Right atrium auricular region (tissue), 2 donors: Measurements from ENCODE around the gene LMNB1. TPM values are rescaled to one million over a fixed set of nuclear protein-coding genes. Genes with fewer than 3 reads are reported as not detected.

ENCODE experiments used
- DNase-seq: peaks from one replicate; pipeline ENCODE4 v3.0.0-alpha.2; 2019; ENCODE audit warnings: low spot score
- H3K27ac ChIP-seq, 2 donors: fragments of 200-600 bp; sonication (generic); 1 replicate in 1 of 2; 2 replicates in 1 of 2; pipeline ENCODE4 v1.5.1; 2016 to 2019
- H3K27me3 ChIP-seq, 2 donors: fragments of 200-600 bp; sonication (generic); one replicate each; pipeline versions ENCODE4 v1.5.1 to v1.6.0; 2017 to 2019
- H3K36me3 ChIP-seq: fragments of 200-600 bp; sonication (generic); one replicate; pipeline ENCODE4 v1.5.1; 2016
- H3K4me1 ChIP-seq, 2 donors: fragments of 200-600 bp; sonication (generic); one replicate each; pipeline versions ENCODE4 v1.5.1 to v1.6.0; 2017 to 2019
- H3K4me3 ChIP-seq, 2 donors: fragments of 200-600 bp; sonication (generic); 1 replicate in 1 of 2; 2 replicates in 1 of 2; pipeline ENCODE4 v1.5.1; 2017 to 2019; ENCODE audit warnings: mild to moderate bottlenecking in 1 of 2, moderate library complexity in 1 of 2
- H3K9me3 ChIP-seq, 2 donors: fragments of 200-600 bp; sonication (generic); one replicate each; pipeline ENCODE4 v1.5.1; 2019
- CTCF ChIP-seq, 2 donors: fragments of 200-600 bp; sonication (generic); IDR thresholded peaks; one replicate each; pipeline ENCODE4 v1.5.1; 2019; ENCODE audit warnings: antibody characterized with exemption in 2 of 2
- total RNA-seq, 2 donors: library from RNA; depleted of rRNA; stranded (reverse); fragments of >200 nt; gene quantifications; one replicate each; pipeline ENCODE4 v1.1.0, GENCODE V29; 2016

LMNB1 gene
- total RNA-seq, 2 donors from 2014 or later: 2.5 to 2.6 TPM

DNA sequence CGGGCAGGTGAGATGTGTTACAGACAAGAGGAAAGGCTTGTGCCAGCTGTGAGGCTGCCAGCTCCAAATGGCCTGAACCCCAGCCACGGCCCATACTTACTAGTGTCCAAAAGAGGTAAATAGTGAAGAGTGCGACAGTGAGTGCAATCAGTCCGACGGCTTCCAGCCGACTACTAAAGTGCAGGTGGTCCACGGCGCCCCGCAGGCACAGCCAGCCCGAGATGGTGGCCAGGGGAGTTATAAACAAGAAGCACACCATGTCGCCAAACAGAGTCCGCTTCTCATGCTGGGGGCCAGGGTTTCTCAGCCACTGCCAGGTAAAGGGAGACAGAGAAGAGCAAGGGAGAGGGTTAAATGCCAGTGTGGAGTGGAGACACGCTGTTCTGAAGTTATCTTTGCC, 101.1 kb downstream of the LMNB1 start:
- no peak for TF ChIP-seq CTCF (IDR thresholded peaks at IDR 0.05)
- Histone ChIP-seq H3K36me3 (no peaks in the 10 kb centered on the region), H3K4me3 (no peak overlapping the region), H3K9me3 (no peaks in the 10 kb centered on the region), H3K4me1 (peaks cover 0 to 6% of the 10 kb centered on the region in 2 donors), H3K27me3 (no peaks in the 10 kb centered on the region), H3K27ac (no peak overlapping the region)
- DNase-seq: no peak

- no peak for TF ChIP-seq CTCF (IDR thresholded peaks at IDR 0.05)
- no peaks in the 10 kb centered on the region for H3K27me3 ChIP-seq
- no peak overlapping the region for H3K27ac ChIP-seq
- no peaks in the 10 kb centered on the region for H3K9me3 ChIP-seq
- H3K4me1 ChIP-seq: peaks cover 0 to 6% of the 10 kb centered on the region in 2 donors
- no peak overlapping the region for H3K4me3 ChIP-seq
- DNase-seq: no peak
- no peaks in the 10 kb centered on the region for H3K36me3 ChIP-seq
These were observed 101.7 kb downstream of the LMNB1 start for GRCh38 chr5:126878634-126879033.

GRCh38 chr5:126881821-126882600, 105.1 kb downstream of the LMNB1 start:
- Histone ChIP-seq H3K9me3 (no peaks in the 10 kb centered on the region), H3K4me3 (no peak overlapping the region), H3K36me3 (no peaks in the 10 kb centered on the region), H3K4me1 (peaks cover 0 to 11% of the 10 kb centered on the region in 2 donors), H3K27me3 (no peaks in the 10 kb centered on the region), H3K27ac (no peak overlapping the region)
- DNase-seq: no peak
- TF ChIP-seq CTCF (IDR thresholded peaks at IDR 0.05): no peak

DNA sequence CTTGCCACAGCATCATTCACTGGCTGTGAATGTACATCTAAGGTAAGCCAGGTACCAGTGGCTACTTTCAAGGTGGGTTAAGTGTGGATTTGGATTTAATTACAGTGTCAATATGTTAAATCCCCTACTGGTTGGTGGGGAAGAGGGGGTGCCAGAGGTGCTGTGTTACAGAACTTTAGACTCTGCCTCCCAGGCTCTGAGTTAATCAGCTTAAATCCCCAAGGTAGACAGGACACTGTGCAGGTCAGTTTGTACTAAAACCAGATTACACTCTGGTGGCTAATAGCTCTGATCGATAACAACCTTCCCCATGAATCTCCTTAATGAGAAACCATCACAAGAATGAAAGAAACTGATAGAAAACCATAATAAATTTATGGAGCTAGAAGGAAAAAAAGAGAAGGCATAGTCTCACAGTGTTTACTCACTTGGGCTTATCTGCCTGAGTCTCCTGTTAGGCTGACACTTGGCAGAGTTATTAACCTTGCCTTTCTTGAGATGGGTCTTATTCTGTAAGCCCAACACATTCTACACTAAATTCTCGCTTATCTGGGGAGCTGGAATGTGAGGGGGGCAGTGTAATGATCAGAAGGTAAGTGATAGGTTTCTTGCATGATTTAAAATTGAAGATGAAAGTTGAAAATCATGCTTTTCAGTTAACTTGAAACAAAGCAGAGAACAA, 106.8 kb downstream of the LMNB1 start:
- H3K27ac ChIP-seq: no peak overlapping the region
- no peak for TF ChIP-seq CTCF (IDR thresholded peaks at IDR 0.05)
- DNase-seq: no peak
- H3K27me3 ChIP-seq: no peaks in the 10 kb centered on the region
- H3K9me3 ChIP-seq: no peaks in the 10 kb centered on the region
- H3K4me3 ChIP-seq: no peak overlapping the region
- H3K36me3 ChIP-seq: no peaks in the 10 kb centered on the region
- H3K4me1 ChIP-seq: peaks cover 0 to 5% of the 10 kb centered on the region in 2 donors

DNA sequence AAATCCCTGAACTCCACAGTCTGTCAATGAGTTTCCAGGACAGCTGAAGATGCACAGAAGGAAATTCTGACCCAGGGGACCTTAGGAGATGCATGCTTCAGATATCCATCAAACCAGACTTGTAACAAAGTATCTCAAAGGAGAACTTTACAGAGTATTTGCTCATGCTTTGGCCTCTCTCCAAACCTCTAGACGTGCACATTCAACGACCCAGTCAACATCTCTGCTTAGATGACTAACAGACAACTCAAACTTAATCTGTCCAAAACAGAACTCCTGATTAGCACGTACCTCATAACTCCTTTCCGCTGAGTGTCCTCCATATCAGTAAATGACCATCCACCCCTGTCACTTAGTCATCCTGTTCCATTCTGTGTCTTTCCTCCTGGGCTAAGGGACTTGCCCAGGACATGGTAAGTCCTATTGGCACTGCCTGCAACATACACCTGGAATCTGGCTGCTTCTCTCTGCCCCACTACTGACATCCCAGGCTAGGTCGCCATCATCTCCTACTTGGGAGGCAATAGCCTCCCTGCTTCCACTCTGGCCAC, 107.4 kb downstream of the LMNB1 start:
- Histone ChIP-seq H3K36me3 (no peaks in the 10 kb centered on the region), H3K27ac (no peak overlapping the region), H3K4me1 (peaks cover 0 to 5% of the 10 kb centered on the region in 2 donors), H3K4me3 (no peak overlapping the region), H3K27me3 (no peaks in the 10 kb centered on the region), H3K9me3 (no peaks in the 10 kb centered on the region)
- no peak for DNase-seq
- TF ChIP-seq CTCF (IDR thresholded peaks at IDR 0.05): no peak

Other genes with a start within 250 kb of the LMNB1 start
- 10 to 100 TPM in 1 of 2 donors, 1 to 10 TPM in 1; 9.6 to 13.9 TPM for gene ALDH7A1, start 181.9 kb upstream of the LMNB1 start, total RNA-seq
- gene PHAX, start 176.2 kb upstream of the LMNB1 start, total RNA-seq: 10 to 100 TPM; 24.4 to 30.1 TPM